Measurements from ENCODE around the gene ITPR1. TPM values are rescaled to one million over a fixed set of nuclear protein-coding genes. Genes with fewer than 3 reads are reported as not detected.

The ITPR1 gene
- total and polyA plus RNA-seq, 10 of the 15 experiments (the other 5 are each of a cell fraction or from before 2014, with no cell fraction given): 12.2 to 239 (median 28.4) TPM

- TF ChIP-seq RELB (IDR thresholded peaks at IDR 0.05; ENCODE audit: low read depth) (peak; percentile 100), MXI1 (IDR thresholded peaks at IDR 0.05; ENCODE audit: low read depth, low read length) (peak; percentile 98), SPI1 (IDR thresholded peaks at IDR 0.05; ENCODE audit: borderline replicate concordance, insufficient read depth, low read depth, low read length) (0 out of 2 replicates have a peak, but pooled peaks have one; percentile 2), ELK1 (IDR thresholded peaks at IDR 0.05; ENCODE audit: low read depth, low read length) (no peak), YY1 (IDR thresholded peaks at IDR 0.05; ENCODE audit: low read depth, low read length) (peak; percentile 100), SIX5 (IDR thresholded peaks at IDR 0.05; ENCODE audit: low read depth, low read length, severe bottlenecking) (peak; percentile 53), ZNF207 (IDR thresholded peaks at IDR 0.05; ENCODE audit: borderline replicate concordance) (peak; percentile 75), GATAD2B (conservative IDR thresholded peaks at IDR 0.05; ENCODE audit: low read depth) (0 out of 2 replicates have a peak, but pooled peaks have one; percentile 76), SMARCA5 (IDR thresholded peaks at IDR 0.05) (no peak), RBBP5 (conservative IDR thresholded peaks at IDR 0.05) (0 out of 2 replicates have a peak, but pooled peaks have one; percentile 50), STAT1 (conservative IDR thresholded peaks at IDR 0.05) (0 out of 2 replicates have a peak, but pooled peaks have one; percentile 29), TARDBP (IDR thresholded peaks at IDR 0.05; ENCODE audit: borderline replicate concordance) (no peak; the same call in 1 of the 2 replicates), CEBPB (IDR thresholded peaks at IDR 0.05; ENCODE audit: borderline replicate concordance in 1 of 2, low read depth in 2 of 2, low read length in 2 of 2) (no peak), LARP7 (IDR thresholded peaks at IDR 0.05) (peak; percentile 96), RFX5 (IDR thresholded peaks at IDR 0.05; ENCODE audit: low read depth, low read length) (no peak), KDM1A (IDR thresholded peaks at IDR 0.05; ENCODE audit: borderline replicate concordance) (no peak), BMI1 (IDR thresholded peaks at IDR 0.05; ENCODE audit: borderline replicate concordance) (no peak), MYC (IDR thresholded peaks at IDR 0.05; ENCODE audit: insufficient read depth, insufficient read length, insufficient replicate concordance, low read length, severe bottlenecking) (no peak), USF2 (IDR thresholded peaks at IDR 0.05; ENCODE audit: borderline replicate concordance, low read depth, low read length) (peak; percentile 99), TCF7 (IDR thresholded peaks at IDR 0.05; ENCODE audit: borderline replicate concordance) (no peak), TBL1XR1 (IDR thresholded peaks at IDR 0.05; ENCODE audit: low read depth, low read length) (no peak), YBX1 (IDR thresholded peaks at IDR 0.05) (no peak), SKIL (IDR thresholded peaks at IDR 0.05; ENCODE audit: low read depth, poor library complexity, severe bottlenecking) (peak; percentile 31), BRCA1 (IDR thresholded peaks at IDR 0.05; ENCODE audit: low read depth, low read length) (no peak)
These were observed 26.2 kb upstream of the ITPR1 start, which contains the start of gene SUMF1 (continued) for GRCh38 chr3:4466741-4467521.

All from GM12878 (cell line).